Caco-2 (cell line): ENCODE data around the gene SPATA22. TPM values are rescaled to one million over a fixed set of nuclear protein-coding genes. Genes with fewer than 3 reads are reported as not detected.

Experiments
- BruUV-seq: library from RNA; stranded (reverse); fragments of 400-500 nt; replicated peaks from 2 replicates; lab custom pipeline; 2021; lab: Mats Ljungman, UMichigan
- CTCF ChIA-PET: fragments of 300-600 bp; sonication (Branson Sonifier 250); formaldehyde crosslinking; loops from one replicate; lab custom pipeline; 2022; ENCODE audit warnings: antibody characterized with exemption; lab: Charles Lee
- POLR2A ChIA-PET: fragments of 300-600 bp; sonication (Branson Sonifier 250); formaldehyde crosslinking; loops from one replicate; lab custom pipeline; 2022; ENCODE audit warnings: antibody characterized with exemption; lab: Charles Lee
- DNase-seq, 2 experiments: peaks; one replicate each; pipeline versions ENCODE4 v3.0.0 to v3.0.0-alpha.2; 2020 to 2022
- H3K27me3 ChIP-seq: replicated peaks from 2 replicates; pipeline ENCODE4 v1.6.0; 2011; ENCODE audit warnings: low read length; ENCODE audit not compliant: control insufficient read depth, insufficient read depth
- H3K36me3 ChIP-seq: 2 replicates; pipeline ENCODE4 v1.5.1; 2011; ENCODE audit warnings: low read length; ENCODE audit not compliant: control insufficient read depth, insufficient read depth
- H3K4me1 ChIP-seq: fragments of 250-450 bp; sonication (Bioruptor Pico); 2 replicates; pipeline ENCODE4 v1.5.1; 2020; ENCODE audit warnings: mild to moderate bottlenecking
- H3K4me3 ChIP-seq: 2 replicates; pipeline ENCODE4 v1.5.1; 2011; ENCODE audit warnings: low read depth, mild to moderate bottlenecking, control low read depth, low read length
- H3K9me3 ChIP-seq: fragments of 250-450 bp; sonication (Bioruptor Pico); 2 replicates; pipeline ENCODE4 v1.5.1; 2020; ENCODE audit warnings: mild to moderate bottlenecking, moderate library complexity
- H3K27ac Mint-ChIP-seq: one replicate; pipeline ENCODE4 v1.8.0; 2022; ENCODE audit warnings: mixed read lengths; ENCODE audit not compliant: unreplicated experiment
- H3K27me3 Mint-ChIP-seq: one replicate; pipeline ENCODE4 v1.8.0; 2022; ENCODE audit warnings: mixed read lengths; ENCODE audit not compliant: insufficient read depth, unreplicated experiment
- H3K36me3 Mint-ChIP-seq: one replicate; pipeline ENCODE4 v1.8.0; 2022; ENCODE audit warnings: mild to moderate bottlenecking, mixed read lengths; ENCODE audit not compliant: insufficient read depth, unreplicated experiment
- H3K4me1 Mint-ChIP-seq: one replicate; pipeline ENCODE4 v1.8.0; 2022; ENCODE audit warnings: low read depth, mixed read lengths; ENCODE audit not compliant: unreplicated experiment
- H3K4me3 Mint-ChIP-seq: one replicate; pipeline ENCODE4 v1.8.0; 2022; ENCODE audit warnings: mild to moderate bottlenecking, moderate library complexity, mixed read lengths; ENCODE audit not compliant: unreplicated experiment
- H3K9me3 Mint-ChIP-seq: one replicate; pipeline ENCODE4 v1.8.0; 2022; ENCODE audit warnings: mixed read lengths; ENCODE audit not compliant: unreplicated experiment
- CTCF ChIP-seq, 2 experiments: fragments of 200-600 bp in 1 of 2; IDR thresholded peaks; 1 replicate in 1 of 2; 2 replicates in 1 of 2; pipeline versions ENCODE4 v1.5.1 to v1.8.0; 2011 to 2022; ENCODE audit warnings: antibody characterized with exemption in 1 of 2, control low read depth in 1 of 2, inconsistent platforms in 1 of 2, low read depth in 1 of 2, low read length in 1 of 2, mild to moderate bottlenecking in 1 of 2, moderate library complexity in 1 of 2; ENCODE audit not compliant: insufficient read depth in 1 of 2, severe bottlenecking in 1 of 2, unreplicated experiment in 1 of 2
- intact Hi-C: fragments of 100-400 bp; cut with micrococcal nuclease; formaldehyde crosslinking; loops from one replicate; pipeline ENCODE4 v1.10.0; 2022; ENCODE audit not compliant: unreplicated experiment
- total RNA-seq: library from RNA; stranded (reverse); gene quantifications from 2 replicates; pipeline ENCODE4 v1.2.3, GENCODE V29; 2022

SPATA22 gene
- total RNA-seq, 1 experiment from 2014 or later: not detected

GRCh38 chr17:3448059-3448665 lies 23.5 kb downstream of the SPATA22 start:
- H3K4me3 ChIP-seq: no peak overlapping the region
- H3K36me3 ChIP-seq: no peaks in the 10 kb centered on the region
- ChIA-PET POLR2A (no interaction called here), CTCF (interaction anchor here (0.6 kb wide), 1 partner anchor 58 kb away, joined by 3 read pairs; no protein-coding TSS in a partner anchor)
- no peaks in the 10 kb centered on the region for H3K36me3 Mint-ChIP-seq
- no peaks in the 10 kb centered on the region for H3K27me3 Mint-ChIP-seq
- H3K4me1 Mint-ChIP-seq: peaks cover 7% of the 10 kb centered on the region
- no peak for TF ChIP-seq CTCF (IDR thresholded peaks at IDR 0.05; ENCODE audit: insufficient read depth in 1 of 2, low read depth in 1 of 2, low read length in 1 of 2, severe bottlenecking in 1 of 2, unreplicated experiment in 1 of 2)
- no peak overlapping the region for H3K27ac Mint-ChIP-seq
- no peaks in the 10 kb centered on the region for H3K9me3 Mint-ChIP-seq
- BruUV-seq: no TSS peak
- no peaks in the 10 kb centered on the region for H3K4me1 ChIP-seq
- no peak overlapping the region for H3K4me3 Mint-ChIP-seq
- no peaks in the 10 kb centered on the region for H3K27me3 ChIP-seq
- peak in 1 of 2 experiments; percentile 3 for DNase-seq
- no peaks in the 10 kb centered on the region; the same call in 1 of the 2 replicates for H3K9me3 ChIP-seq
- intact Hi-C loops: loop anchor here (5.0 kb wide), 1 partner anchor 401 kb away; no protein-coding TSS in a partner anchor

GRCh38 chr17:3447625-3448024 lies 24.0 kb downstream of the SPATA22 start:
- no peaks in the 10 kb centered on the region for H3K4me1 ChIP-seq
- no peak overlapping the region for H3K27ac Mint-ChIP-seq
- no peaks in the 10 kb centered on the region for H3K36me3 ChIP-seq
- peak; percentile 34 to 38 for DNase-seq
- no peaks in the 10 kb centered on the region for H3K27me3 Mint-ChIP-seq
- CTCF ChIA-PET: no interaction called here
- H3K36me3 Mint-ChIP-seq: no peaks in the 10 kb centered on the region
- H3K4me1 Mint-ChIP-seq: peaks cover 7% of the 10 kb centered on the region
- H3K27me3 ChIP-seq: no peaks in the 10 kb centered on the region
- peak in 1 of 2 experiments; percentile 36 for TF ChIP-seq CTCF (IDR thresholded peaks at IDR 0.05; ENCODE audit: insufficient read depth in 1 of 2, low read depth in 1 of 2, low read length in 1 of 2, severe bottlenecking in 1 of 2, unreplicated experiment in 1 of 2)
- no TSS peak for BruUV-seq
- intact Hi-C loops: loop anchor here (5.0 kb wide), 1 partner anchor 400 kb away; no protein-coding TSS in a partner anchor
- no peaks in the 10 kb centered on the region; the same call in 1 of the 2 replicates for H3K9me3 ChIP-seq
- POLR2A ChIA-PET: no interaction called here
- no peak overlapping the region for H3K4me3 Mint-ChIP-seq
- no peak overlapping the region for H3K4me3 ChIP-seq
- H3K9me3 Mint-ChIP-seq: no peaks in the 10 kb centered on the region

GRCh38 chr17:3440451-3440850 lies 31.2 kb downstream of the SPATA22 start:
- H3K4me1 ChIP-seq: no peaks in the 10 kb centered on the region
- H3K9me3 ChIP-seq: no peaks in the 10 kb centered on the region
- TF ChIP-seq CTCF (IDR thresholded peaks at IDR 0.05; ENCODE audit: insufficient read depth in 1 of 2, low read depth in 1 of 2, low read length in 1 of 2, severe bottlenecking in 1 of 2, unreplicated experiment in 1 of 2): no peak
- H3K4me3 ChIP-seq: no peak overlapping the region
- Mint-ChIP-seq H3K27me3 (peaks cover 5% of the 10 kb centered on the region), H3K9me3 (no peaks in the 10 kb centered on the region), H3K36me3 (no peaks in the 10 kb centered on the region), H3K4me3 (no peak overlapping the region), H3K27ac (no peak overlapping the region), H3K4me1 (no peaks in the 10 kb centered on the region)
- H3K27me3 ChIP-seq: no peaks in the 10 kb centered on the region
- intact Hi-C loops: no loop called here
- DNase-seq: no peak
- CTCF ChIA-PET: no interaction called here
- POLR2A ChIA-PET: no interaction called here
- H3K36me3 ChIP-seq: no peaks in the 10 kb centered on the region
- BruUV-seq: no TSS peak
